OCI-LY3 (cell line): ENCODE results near the gene ABTB2.
A peak's percentile ranks its signal among the peaks of the same experiment; 100 is the strongest.

ENCODE experiments used
- H2AFZ ChIP-seq: fragments of 200-600, 300-600 bp; shearing (Covaris generic); 2 replicates; pipeline ENCODE4 v1.6.0; 2014; ENCODE audit warnings: antibody characterized with exemption, low read depth, low read length
- H3K27ac ChIP-seq: fragments of 200-600, 300-600 bp; sonication (generic); 2 replicates; pipeline ENCODE4 v1.5.1; 2014; ENCODE audit warnings: mild to moderate bottlenecking, low read length, moderate library complexity, mixed read lengths
- H3K27me3 ChIP-seq: fragments of 200-600, 300-600 bp; sonication (generic); 2 replicates; pipeline ENCODE4 v1.6.1; 2014; ENCODE audit warnings: low read depth, low read length, mixed read lengths
- H3K36me3 ChIP-seq: fragments of 200-600, 300-600 bp; sonication (generic); replicated peaks from 2 replicates; pipeline ENCODE3; 2014; ENCODE audit warnings: low read depth, low read length, mixed read lengths
- H3K4me1 ChIP-seq: fragments of 300-600, 200-600 bp; sonication (generic); 2 replicates; pipeline ENCODE4 v1.6.1; 2014; ENCODE audit warnings: low read length, mixed read lengths
- H3K4me2 ChIP-seq: fragments of 200-600, 300-600 bp; sonication (generic); 2 replicates; pipeline ENCODE4 v1.6.1; 2014; ENCODE audit warnings: low read length, mixed read lengths
- H3K4me3 ChIP-seq: fragments of 300-600, 200-600 bp; sonication (generic); 2 replicates; pipeline ENCODE4 v1.5.1; 2014; ENCODE audit warnings: antibody characterized with exemption, mild to moderate bottlenecking, low read length, moderate library complexity
- H3K79me2 ChIP-seq: fragments of 300-600, 200-600 bp; shearing (Covaris generic); 2 replicates; pipeline ENCODE4 v1.6.1; 2014; ENCODE audit warnings: mild to moderate bottlenecking, low read length, mixed read lengths
- H3K9ac ChIP-seq: fragments of 300-600, 200-600 bp; shearing (Covaris generic); 2 replicates; pipeline ENCODE4 v1.6.0; 2014; ENCODE audit warnings: mild to moderate bottlenecking, low read length, moderate library complexity
- H3K9me3 ChIP-seq: fragments of 200-600, 300-600 bp; shearing (Covaris generic); 2 replicates; pipeline ENCODE4 v1.6.1; 2014; ENCODE audit warnings: low read length, mixed read lengths; ENCODE audit not compliant: insufficient read depth
- H4K20me1 ChIP-seq: fragments of 200-600, 300-600 bp; sonication (generic); 2 replicates; pipeline ENCODE4 v1.6.1; 2016; ENCODE audit warnings: low read length, mixed read lengths; ENCODE audit not compliant: insufficient read depth
- CTCF ChIP-seq: fragments of 200-600, 300-600 bp; sonication (generic); IDR thresholded peaks from 2 replicates; pipeline ENCODE4 v1.5.1; 2014; ENCODE audit warnings: antibody characterized with exemption, low read length, low read depth
- EZH2phosphoT487 ChIP-seq: fragments of 200-600 bp; shearing (Covaris generic); IDR thresholded peaks from 2 replicates; pipeline ENCODE4 v1.6.1; 2018; ENCODE audit warnings: antibody characterized with exemption, mixed run types, low read depth

ABTB2 gene

DNA sequence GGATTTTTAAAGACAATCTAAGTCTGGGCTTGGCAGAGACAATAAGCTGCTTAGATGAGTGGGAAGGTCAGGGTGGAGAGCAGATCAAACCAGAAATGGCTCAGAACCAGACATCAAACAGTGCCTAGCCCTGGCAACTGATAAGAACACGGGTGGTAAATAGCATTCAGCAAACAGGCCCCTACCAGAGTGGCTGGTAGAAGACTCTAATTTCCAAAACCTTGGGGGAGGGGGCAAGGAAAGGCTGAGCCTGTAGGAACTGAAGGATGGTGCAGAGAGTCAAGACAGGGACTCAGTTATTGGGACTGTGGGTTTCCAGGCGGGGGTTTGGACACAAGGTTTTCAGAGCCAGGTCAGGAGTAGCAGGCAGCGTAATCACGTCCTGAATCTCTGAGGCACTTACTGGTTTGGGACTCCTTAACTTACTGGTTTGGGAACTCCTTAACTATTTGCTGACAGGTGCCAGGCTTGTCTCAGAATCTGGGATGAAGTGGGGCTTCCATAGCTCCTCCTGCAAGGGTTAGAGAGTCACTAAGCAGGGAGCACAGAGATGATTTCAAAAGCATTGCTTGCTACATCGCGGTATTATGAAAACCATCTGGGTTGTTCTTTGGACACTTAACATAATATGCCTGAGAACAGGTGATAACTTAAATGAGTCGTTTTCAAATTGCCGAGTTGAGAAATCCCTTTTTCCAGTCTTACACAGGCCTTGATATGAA is 5.7 kb upstream of the ABTB2 start:
- no peak overlapping the region for H2AFZ ChIP-seq

GRCh38 chr11:34360046-34360445 is 2.2 kb upstream of the ABTB2 start:
- Histone ChIP-seq H3K27ac (no peak overlapping the region), H3K9ac (no peak overlapping the region), H3K36me3 (no peaks in the 10 kb centered on the region), H3K9me3 (no peaks in the 10 kb centered on the region), H3K79me2 (peaks cover 26% of the 10 kb centered on the region), H3K4me2 (peak overlapping the region; percentile 86; the same call in 1 of the 2 replicates), H3K4me3 (no peak overlapping the region), H3K4me1 (peaks cover 17% of the 10 kb centered on the region), H3K27me3 (peaks cover 27% of the 10 kb centered on the region), H4K20me1 (peaks cover 20% of the 10 kb centered on the region), H2AFZ (no peak overlapping the region)
- no peak for TF ChIP-seq EZH2phosphoT487

More for the DNA sequence above, 5.7 kb upstream of the ABTB2 start:
- H3K4me1 ChIP-seq = no peaks in the 10 kb centered on the region
- no peak for TF ChIP-seq EZH2phosphoT487
- TF ChIP-seq CTCF = no peak
- no peak overlapping the region for H3K27ac ChIP-seq
- H4K20me1 ChIP-seq = no peaks in the 10 kb centered on the region
- no peak overlapping the region for H3K4me3 ChIP-seq
- H3K27me3 ChIP-seq = peaks cover 27% of the 10 kb centered on the region
- H3K9ac ChIP-seq = no peak overlapping the region
- H3K79me2 ChIP-seq = no peaks in the 10 kb centered on the region
- H3K36me3 ChIP-seq = no peaks in the 10 kb centered on the region
- H3K4me2 ChIP-seq = no peak overlapping the region
- H3K9me3 ChIP-seq = no peaks in the 10 kb centered on the region

- Histone ChIP-seq H3K79me2 (peaks cover 31% of the 10 kb centered on the region), H3K27ac (no peak overlapping the region), H3K4me1 (peaks cover 23% of the 10 kb centered on the region), H3K36me3 (no peaks in the 10 kb centered on the region), H2AFZ (no peak overlapping the region; the same call in 1 of the 2 replicates), H3K27me3 (peaks cover 27% of the 10 kb centered on the region), H3K4me2 (peak overlapping the region; percentile 86), H3K9ac (peak overlapping the region; percentile 76; the same call in 1 of the 2 replicates), H3K9me3 (no peaks in the 10 kb centered on the region), H4K20me1 (peaks cover 26% of the 10 kb centered on the region), H3K4me3 (peak overlapping the region; percentile 82)
- no peak; the same call in none of the 2 replicates for TF ChIP-seq CTCF
Measured at GRCh38 chr11:34359548-34359891, 1.7 kb upstream of the ABTB2 start.

DNA sequence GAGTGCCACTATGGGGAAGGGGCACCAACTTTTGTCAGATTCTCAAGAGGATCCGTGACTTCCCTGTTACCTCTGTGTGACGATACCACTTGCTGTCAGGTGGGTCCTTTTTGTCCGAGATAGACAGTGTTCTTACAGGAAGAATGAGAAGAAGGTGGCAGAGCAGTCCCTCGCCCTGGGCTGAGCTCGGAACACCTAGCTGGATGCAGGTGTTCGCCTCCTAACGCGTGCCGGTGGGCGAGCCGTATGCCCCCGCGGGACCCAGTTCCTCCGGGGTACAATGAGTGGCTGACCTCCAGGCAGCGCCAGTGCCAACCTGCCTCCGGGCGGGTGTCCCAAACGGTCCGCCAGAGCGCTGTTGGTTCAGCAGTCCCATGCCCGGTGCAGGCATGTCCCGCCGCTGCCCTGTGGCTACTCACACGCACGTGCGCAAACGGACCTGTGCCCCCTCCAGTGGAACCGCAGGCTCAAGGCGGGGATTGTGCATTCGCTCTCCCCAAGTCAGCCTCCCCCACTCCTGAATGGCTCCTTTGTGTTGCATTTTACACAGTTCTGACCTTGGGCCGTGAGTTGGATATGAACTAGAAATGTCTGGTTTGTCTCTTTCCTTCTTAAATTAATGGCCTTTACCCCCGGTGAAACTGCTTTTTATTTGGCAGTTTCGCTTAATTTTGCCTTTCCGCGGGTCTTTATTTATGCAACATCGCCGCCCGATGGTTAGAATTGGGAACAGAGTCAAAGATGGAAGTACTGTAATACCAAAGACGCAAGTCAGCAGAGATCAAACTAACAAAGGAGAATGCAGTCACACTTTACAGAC is 1.1 kb upstream of the ABTB2 start:
- Histone ChIP-seq H3K4me1 (peaks cover 25% of the 10 kb centered on the region), H3K36me3 (no peaks in the 10 kb centered on the region), H3K4me2 (peak overlapping the region; percentile 86), H4K20me1 (peaks cover 26% of the 10 kb centered on the region), H3K9ac (peak overlapping the region; percentile 76), H3K27me3 (peaks cover 23% of the 10 kb centered on the region), H3K27ac (peak overlapping the region; percentile 68), H3K79me2 (peaks cover 36% of the 10 kb centered on the region), H2AFZ (peak overlapping the region; percentile 66), H3K4me3 (peak overlapping the region; percentile 82), H3K9me3 (no peaks in the 10 kb centered on the region)
- TF ChIP-seq CTCF = peak; percentile 98
- TF ChIP-seq EZH2phosphoT487 = no peak
